Activated CD8-positive, alpha-beta T cell treated with anti-CD3 and anti-CD28 coated beads, Interleukin-2, amount 10 ng/mL, durations not matched to agents 7 days and 5 days (primary cell): ENCODE data around the gene DRAM1. TPM values are rescaled to one million over a fixed set of nuclear protein-coding genes. Genes with fewer than 3 reads are reported as not detected.

Experiments used
- ATAC-seq: fragments of 150-1000 bp; cut with Tn5 transposase; one replicate; pipeline ENCODE4 v1.10.0; 2021; ENCODE audit warnings: moderate library complexity
- CTCF ChIA-PET: fragments of 350-600 bp; sonication (Branson Sonifier 250); formaldehyde crosslinking; loops from one replicate; lab custom pipeline; 2021; ENCODE audit warnings: antibody characterized with exemption; lab: Charles Lee
- POLR2A ChIA-PET: fragments of 350-600 bp; sonication (Branson Sonifier 250); formaldehyde crosslinking; loops from one replicate; lab custom pipeline; 2021; ENCODE audit warnings: antibody characterized with exemption; lab: Charles Lee
- DNase-seq: peaks from one replicate; pipeline ENCODE4 v3.0.0-alpha.2; 2020
- H3K27ac Mint-ChIP-seq: one replicate; pipeline ENCODE4 v1.8.0; 2021; ENCODE audit warnings: mild to moderate bottlenecking, mixed read lengths
- H3K27me3 Mint-ChIP-seq: one replicate; pipeline ENCODE4 v1.8.0; 2021; ENCODE audit warnings: low read depth, mixed read lengths
- H3K36me3 Mint-ChIP-seq: one replicate; pipeline ENCODE4 v1.8.0; 2021; ENCODE audit warnings: low read depth, mixed read lengths
- H3K4me1 Mint-ChIP-seq: one replicate; pipeline ENCODE4 v1.8.0; 2021; ENCODE audit warnings: low read depth, mixed read lengths
- H3K4me3 Mint-ChIP-seq: one replicate; pipeline ENCODE4 v1.8.0; 2021; ENCODE audit warnings: mild to moderate bottlenecking, mixed read lengths
- H3K9me3 Mint-ChIP-seq: one replicate; pipeline ENCODE4 v1.8.0; 2022; ENCODE audit warnings: mixed read lengths; ENCODE audit not compliant: insufficient read depth
- total RNA-seq, 2 experiments: library from RNA; stranded (reverse); gene quantifications; one replicate each; pipeline ENCODE4 v1.2.3, GENCODE V29; 2021

DRAM1 gene
- total RNA-seq, 2 experiments from 2014 or later: 2.6 to 2.7 TPM

- ATAC-seq: no peak
- POLR2A ChIA-PET: no interaction called here
- H3K4me1 Mint-ChIP-seq: peaks cover 16% of the 10 kb centered on the region
- H3K4me3 Mint-ChIP-seq: no peak overlapping the region
- no peak overlapping the region for H3K27ac Mint-ChIP-seq
- H3K9me3 Mint-ChIP-seq: peaks cover 4% of the 10 kb centered on the region
- no peak for DNase-seq
- CTCF ChIA-PET: no interaction called here
- H3K27me3 Mint-ChIP-seq: no peaks in the 10 kb centered on the region
- H3K36me3 Mint-ChIP-seq: no peaks in the 10 kb centered on the region
These were observed 91.4 kb downstream of the DRAM1 start for GRCh38 chr12:101968770-101969169.

Other genes starting within 250 kb of the DRAM1 start
- gene CHPT1, start 179.9 kb upstream of the DRAM1 start, total RNA-seq: 10 to 100 TPM; 12.6 to 13.1 TPM
- gene SYCP3, start 138.1 kb upstream of the DRAM1 start, total RNA-seq: 1 to 10 TPM; 1.7 to 2.0 TPM
- gene GNPTAB, start 46.6 kb upstream of the DRAM1 start, total RNA-seq: 100 to 1,000 TPM; 104 to 109 TPM
- gene WASHC3, start 184.4 kb downstream of the DRAM1 start, total RNA-seq: 10 to 100 TPM; 49.5 to 50.9 TPM
- gene NUP37, start 242.5 kb downstream of the DRAM1 start, total RNA-seq: 10 to 100 TPM; 66.4 to 70.2 TPM
- 10 to 100 TPM; 32.2 to 35.9 TPM for gene PARPBP, start 242.6 kb downstream of the DRAM1 start, total RNA-seq